NCI-H146 (cell line): ENCODE measurements around the gene PRSS35.
"Not testable (repeated sequence)": the region's sequence is repeated elsewhere in the genome, so short reads cannot be mapped to it uniquely, and the experiment has no call there.

Experiments used
- DNase-seq: peaks from one replicate; lab custom pipeline; 2025; lab: John Stamatoyannopoulos, UW

PRSS35 gene

GRCh38 chr6:83517500-83517899, 5.2 kb downstream of the PRSS35 start:
- DNase-seq, result no peak

DNA sequence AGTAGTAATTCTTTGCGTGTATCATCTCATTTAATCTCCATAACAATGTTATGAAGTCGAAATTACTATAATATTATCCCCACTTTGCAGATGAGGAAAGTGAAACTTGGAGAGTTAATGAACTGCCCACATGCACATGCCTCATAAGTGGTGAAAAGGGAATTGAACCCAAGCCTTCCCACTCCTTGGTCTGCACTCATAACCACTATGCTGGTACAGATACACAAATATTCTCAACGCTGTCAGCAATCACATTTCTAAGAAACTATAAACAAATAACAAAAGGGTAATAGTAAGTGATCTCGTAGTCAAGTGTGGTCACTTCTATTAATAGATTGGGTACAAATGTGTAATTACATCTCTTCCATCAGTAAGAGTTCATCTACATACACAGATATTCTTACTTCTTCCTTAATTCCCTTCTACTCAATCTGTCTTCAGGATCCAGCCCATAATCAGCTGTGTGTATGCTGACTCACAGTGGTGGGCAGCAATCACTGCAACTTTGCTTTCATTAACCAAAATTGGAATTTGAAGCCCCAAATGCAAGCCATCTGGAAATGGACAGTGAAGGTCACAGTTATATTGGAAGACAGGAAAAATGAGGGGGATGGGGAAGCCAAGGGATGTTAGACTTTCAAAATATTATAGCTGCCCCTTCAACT, 6.6 kb downstream of the PRSS35 start:
- DNase-seq, result no peak

DNA sequence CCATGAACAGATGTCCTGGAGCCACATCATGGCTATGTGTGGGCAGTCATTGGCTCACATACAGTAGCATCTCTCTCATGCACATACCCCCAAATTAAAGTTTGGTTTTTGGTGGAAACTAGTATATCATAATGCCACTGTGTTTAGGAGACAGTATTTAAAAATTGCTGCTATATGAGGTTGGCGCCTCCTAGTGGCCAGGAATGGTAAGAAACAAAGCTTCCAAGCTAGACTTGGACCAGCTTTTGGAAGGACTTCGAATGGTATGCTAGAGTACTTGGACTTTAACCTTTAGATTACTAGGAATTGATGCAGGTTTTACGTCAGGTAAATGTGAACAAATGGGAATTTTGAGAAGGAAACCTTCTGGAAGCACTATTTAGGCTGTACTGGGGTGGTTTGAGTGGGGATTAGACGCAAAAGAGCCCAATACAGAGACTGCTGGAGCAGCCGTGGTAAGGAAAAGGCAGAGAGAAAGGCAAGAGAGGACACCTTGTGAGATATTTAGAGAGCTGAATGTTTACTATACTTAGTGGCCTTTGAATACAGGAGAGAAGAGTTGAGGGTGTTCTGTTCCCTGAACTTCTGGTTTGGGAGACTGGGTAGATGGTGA, 23.8 kb downstream of the PRSS35 start:
- DNase-seq, result peak; percentile 6

DNA sequence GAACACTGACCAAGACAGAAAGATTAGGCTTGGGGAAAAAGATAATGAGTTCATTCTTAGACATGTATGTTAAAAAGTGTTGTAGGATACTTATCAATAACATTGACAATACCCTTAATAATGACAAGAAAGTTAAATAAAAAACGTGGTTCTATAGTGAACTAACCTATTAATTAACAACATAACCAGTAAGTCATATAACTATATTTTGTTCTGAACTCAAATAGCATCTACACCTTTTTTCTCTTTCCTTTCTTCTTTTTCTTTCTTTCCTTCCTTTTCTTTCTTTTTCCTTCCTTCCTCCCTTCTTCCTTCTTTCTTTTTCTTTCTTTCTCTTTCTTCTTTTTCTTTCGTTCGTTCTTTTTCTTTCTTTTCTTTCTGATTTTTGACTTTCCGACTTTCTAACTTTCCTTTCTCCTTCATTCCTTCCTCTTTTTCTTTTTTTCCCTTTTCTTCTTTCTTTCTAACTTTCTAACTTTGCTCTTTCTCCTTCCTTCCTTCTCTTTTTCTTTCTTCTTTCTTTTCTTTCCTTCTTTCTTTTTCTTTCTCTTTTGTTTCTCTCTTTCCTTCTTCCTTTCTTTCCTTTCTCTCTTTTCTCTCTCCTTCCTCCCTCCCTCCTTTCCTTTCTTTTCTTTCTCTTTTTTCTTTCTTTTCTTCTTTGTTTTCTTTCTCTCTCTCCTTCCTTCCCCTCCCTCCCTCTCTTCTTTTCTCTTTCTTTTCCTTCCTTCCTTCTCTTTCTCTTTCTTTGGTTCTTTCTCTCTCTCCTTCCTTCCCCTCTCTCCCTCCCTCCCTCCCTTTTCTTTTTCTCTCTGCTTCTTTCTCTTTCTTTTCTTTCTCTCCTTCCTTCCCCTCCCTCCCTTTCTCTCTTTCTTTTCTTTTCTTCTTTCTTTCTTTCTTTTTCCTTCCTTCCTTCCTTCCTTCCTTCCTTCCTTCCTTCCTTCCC, 24.6 kb downstream of the PRSS35 start:
- no peak for DNase-seq

- no peak for DNase-seq
Observed at GRCh38 chr6:83539678-83540077, 27.3 kb downstream of the PRSS35 start.

- DNase-seq, result no peak
Observed at GRCh38 chr6:83546636-83547035, 34.3 kb downstream of the PRSS35 start.

GRCh38 chr6:83550482-83550881, 38.1 kb downstream of the PRSS35 start:
- not testable (repeated sequence) for DNase-seq

GRCh38 chr6:83551748-83552147, 39.4 kb downstream of the PRSS35 start:
- DNase-seq, result not testable (repeated sequence)

- no peak for DNase-seq
Observed at GRCh38 chr6:83556871-83557270, 44.5 kb downstream of the PRSS35 start.

DNA sequence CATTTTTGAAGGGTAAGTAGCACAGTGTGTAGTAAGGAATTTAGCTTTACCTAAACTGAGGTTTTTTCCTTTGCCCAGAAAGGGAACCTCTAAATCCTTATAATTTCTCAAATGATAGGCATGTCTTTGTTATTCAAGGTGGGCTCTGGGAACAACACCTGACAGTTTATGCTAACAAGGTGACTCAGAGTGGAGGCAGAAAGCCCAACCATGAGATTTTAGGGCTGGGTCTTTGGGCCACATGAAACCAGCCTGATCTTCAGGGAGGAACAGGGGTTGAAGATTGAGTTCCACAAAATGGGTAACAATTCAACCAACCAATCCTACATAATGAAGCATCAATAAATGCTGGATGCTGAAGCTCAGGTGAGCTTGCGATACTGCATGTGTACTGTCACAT, 46.6 kb downstream of the PRSS35 start:
- DNase-seq, result no peak

GRCh38 chr6:83571663-83572185, 59.4 kb downstream of the PRSS35 start:
- not testable (repeated sequence) for DNase-seq

- DNase-seq, result no peak
Observed at GRCh38 chr6:83574783-83575182, 62.4 kb downstream of the PRSS35 start.
